HepG2 (cell line): ENCODE data around the gene TMEM39A. TPM values are rescaled to one million over a fixed set of nuclear protein-coding genes. Genes with fewer than 3 reads are reported as not detected.
A peak's percentile ranks its signal among the peaks of the same experiment; 100 is the strongest.

ENCODE experiments used
- ATAC-seq: fragments of 200-7000 bp; cut with Tn5 transposase; 3 replicates; pipeline ENCODE4 v1.9.1; 2020; ENCODE audit warnings: mild to moderate bottlenecking, moderate library complexity
- BruUV-seq: library from RNA; stranded (reverse); fragments of 400-500 nt; replicated peaks from 2 replicates; lab custom pipeline; 2021; lab: Mats Ljungman, UMichigan
- CTCF ChIA-PET: fragments of 300-600 bp; formaldehyde crosslinking; extraction: SDS; loops from one replicate; lab custom pipeline; 2021; ENCODE audit warnings: low total read pairs, inconsistent platforms, low intra/inter-chr PET ratio; lab: Yijun Ruan, JAX
- POLR2A ChIA-PET: fragments of 350-600 bp; sonication (Branson Sonifier 250); formaldehyde crosslinking; loops from one replicate; lab custom pipeline; 2020; ENCODE audit warnings: antibody characterized with exemption, inconsistent platforms; lab: Yijun Ruan, JAX
- DNase-seq: peaks from one replicate; pipeline ENCODE4 v3.0.0-alpha.2; 2015; ENCODE audit warnings: low spot score
- FAIRE-seq: peaks from 3 replicates; lab custom pipeline; 2011; peaks lifted over from hg19 to GRCh38; lab: Jason Lieb, UNC
- H2AFZ ChIP-seq: one replicate; pipeline ENCODE4 v1.6.1; 2011; ENCODE audit warnings: low read length, inconsistent platforms
- H3K27ac ChIP-seq: fragments of 300-600 bp; 3 replicates; pipeline ENCODE4 v1.8.0; 2011; ENCODE audit warnings: mixed run types, mild to moderate bottlenecking, mixed read lengths, low read length, inconsistent platforms; ENCODE audit not compliant: insufficient read depth; ENCODE audit errors: extremely low read length
- H3K27me3 ChIP-seq, 2 experiments: fragments of 200-600 bp in 1 of 2; 2 replicates in 1 of 2; 3 replicates in 1 of 2; pipeline versions ENCODE4 v1.6.0 to v1.8.0; 2011; ENCODE audit warnings: low read length in 2 of 2, mild to moderate bottlenecking in 2 of 2, moderate library complexity in 2 of 2, inconsistent platforms in 1 of 2; ENCODE audit not compliant: insufficient read depth in 2 of 2, control insufficient read depth in 1 of 2
- H3K36me3 ChIP-seq, 2 experiments: fragments of 200-600 bp in 1 of 2; replicated peaks in 1 of 2; 2 replicates in 1 of 2; 3 replicates in 1 of 2; pipeline versions ENCODE4 v1.5.1 to v1.8.0; 2011; ENCODE audit warnings: low read length in 2 of 2, inconsistent platforms in 1 of 2; ENCODE audit not compliant: insufficient read depth in 2 of 2, control insufficient read depth in 1 of 2
- H3K4me1 ChIP-seq: 2 replicates; pipeline ENCODE4 v1.5.1; 2012; ENCODE audit warnings: low read length, inconsistent platforms; ENCODE audit not compliant: insufficient read depth
- H3K4me2 ChIP-seq: 2 replicates; pipeline ENCODE4 v1.6.0; 2011; ENCODE audit warnings: low read depth, low read length, inconsistent platforms
- H3K4me3 ChIP-seq, 3 experiments: fragments of 200-600 bp in 1 of 3; sonication (generic), shearing (Covaris generic) in 1 of 3; replicated peaks in 1 of 3; 2 replicates each; pipeline ENCODE4 v1.5.1; 2011 to 2016; ENCODE audit warnings: low read length in 3 of 3, inconsistent platforms in 2 of 3, low read depth in 2 of 3, mild to moderate bottlenecking in 2 of 3, control low read depth in 1 of 3, mixed read lengths in 1 of 3; ENCODE audit not compliant: insufficient read depth in 1 of 3
- H3K79me2 ChIP-seq: one replicate; pipeline ENCODE4 v1.6.1; 2011; ENCODE audit warnings: low read length, inconsistent platforms; ENCODE audit not compliant: insufficient read depth
- H3K9ac ChIP-seq: 2 replicates; pipeline ENCODE4 v1.6.0; 2011; ENCODE audit warnings: mild to moderate bottlenecking, low read depth, low read length, inconsistent platforms; ENCODE audit not compliant: insufficient read depth
- H3K9me3 ChIP-seq: 2 replicates; pipeline ENCODE4 v1.5.1; 2012; ENCODE audit warnings: mild to moderate bottlenecking, low read length
- H4K20me1 ChIP-seq: 2 replicates; pipeline ENCODE4 v1.6.0; 2011; ENCODE audit warnings: inconsistent platforms, mild to moderate bottlenecking, low read length, moderate library complexity; ENCODE audit not compliant: insufficient read depth
- FLYWCH1 ChIP-seq: sonication (generic); formaldehyde crosslinking; IDR thresholded peaks from 2 replicates; pipeline ENCODE4 v1.8.1; 2023; ENCODE audit warnings: mild to moderate bottlenecking, missing genetic modification reagents
- LBX2 ChIP-seq: sonication (generic); formaldehyde crosslinking; IDR thresholded peaks from 2 replicates; pipeline ENCODE4 v1.5.0; 2020; ENCODE audit warnings: missing genetic modification reagents, mild to moderate bottlenecking, borderline replicate concordance
- MAFF ChIP-seq: IDR thresholded peaks from 2 replicates; pipeline ENCODE4 v1.6.1; 2011; ENCODE audit warnings: low read depth, low read length, improper control_type of control experiment
- NR3C1 ChIP-seq: sonication (generic); formaldehyde crosslinking; IDR thresholded peaks from 2 replicates; pipeline ENCODE4 v1.4.0; 2020; ENCODE audit warnings: missing genetic modification reagents
- PRPF4 ChIP-seq: fragments of 200-400 bp; formaldehyde crosslinking; IDR thresholded peaks from 2 replicates; pipeline ENCODE4 v1.6.1; 2016; ENCODE audit warnings: low read length, low read depth; ENCODE audit not compliant: poor library complexity, severe bottlenecking
- ZFP37 ChIP-seq: sonication (generic); formaldehyde crosslinking; IDR thresholded peaks from 2 replicates; pipeline ENCODE4 v1.4.0; 2020; ENCODE audit warnings: missing genetic modification reagents, borderline replicate concordance
- ZKSCAN1 ChIP-seq: fragments of 150-350 bp; IDR thresholded peaks from 2 replicates; pipeline ENCODE4 v1.6.1; 2014; ENCODE audit warnings: low read length
- ZNF318 ChIP-seq: sonication (generic); formaldehyde crosslinking; IDR thresholded peaks from 2 replicates; pipeline ENCODE4 v1.4.0; 2020; ENCODE audit warnings: mild to moderate bottlenecking, missing genetic modification reagents
- WGBS: methylation state at CpG from one replicate; pipeline ENCODE4 v1.1.6; 2017; ENCODE audit warnings: low lambda C conversion rate; 5-methylcytosine and 5-hydroxymethylcytosine counted together
- in situ Hi-C: cut with HindIII; loops from 2 replicates; pipeline ENCODE4 v1.10.0; 2017; ENCODE audit warnings: low pct_unique_long_range_greater_than_20kb; ENCODE audit not compliant: extremely low pct_ligation_motif_present
- intact Hi-C: fragments of 100-400 bp; cut with micrococcal nuclease; formaldehyde crosslinking; loops from one replicate; pipeline ENCODE4 v1.10.0; 2022; ENCODE audit not compliant: unreplicated experiment
- polyA plus RNA-seq, 8 experiments: library from polyadenylated mRNA; depleted of rRNA in 3 of 8; stranded (reverse) in 7 of 8; unstranded in 1 of 8; fragments of >200 nt; fragmentation: Illumina TruSeq in 4 of 8; extraction: Trizol in 4 of 8; gene quantifications; 2 replicates each; pipeline versions ENCODE4 v1.2.1 to v1.2.3, GENCODE V29; 2011 to 2016; ENCODE audit warnings: low read depth in 4 of 8, missing spikeins in 1 of 8, mixed read lengths in 1 of 8; ENCODE audit not compliant: insufficient read depth in 1 of 8
- total RNA-seq, 5 experiments: library from RNA; depleted of rRNA; stranded (reverse); fragments of >200 nt; fragmentation: Illumina TruSeq; extraction: Trizol; gene quantifications; 2 replicates each; pipeline ENCODE4 v1.2.3, GENCODE V29; 2016; ENCODE audit warnings: low read depth in 1 of 5

TMEM39A gene
- total and polyA plus RNA-seq, 2 of the 13 experiments (the other 11 are each of a cell fraction or from before 2014, with no cell fraction given) = 55.8 to 64.9 TPM

- no peak for TF ChIP-seq PRPF4
- no peak for TF ChIP-seq FLYWCH1 (CRISPR knock-in tag)
- TF ChIP-seq ZKSCAN1 = no peak
- no peak for TF ChIP-seq NR3C1 (CRISPR knock-in tag)
Observed at GRCh38 chr3:119437691-119438258, 25.6 kb downstream of the TMEM39A start (continued).

- POLR2A ChIA-PET = no interaction called here
- H3K36me3 ChIP-seq = peaks cover 20 to 77% of the 10 kb centered on the region in 2 experiments
Observed at GRCh38 chr3:119436977-119437376, 26.4 kb downstream of the TMEM39A start.

GRCh38 chr3:119434703-119435102 is 28.7 kb downstream of the TMEM39A start:
- in situ Hi-C loops (no loop called here), intact Hi-C loops (no loop called here)
- Histone ChIP-seq H3K36me3 (peaks cover 22 to 72% of the 10 kb centered on the region in 2 experiments), H3K9ac (no peak overlapping the region), H3K4me1 (no peaks in the 10 kb centered on the region), H3K4me2 (no peak overlapping the region), H3K27ac (no peak overlapping the region), H3K9me3 (no peaks in the 10 kb centered on the region), H3K79me2 (no peaks in the 10 kb centered on the region), H3K27me3 (no peaks in the 10 kb centered on the region), H4K20me1 (no peaks in the 10 kb centered on the region), H3K4me3 (no peak overlapping the region), H2AFZ (no peak overlapping the region)
- no TSS peak for BruUV-seq
- DNase-seq (no peak), ATAC-seq (no peak), FAIRE-seq (no peak)
- ChIA-PET CTCF (no interaction called here), POLR2A (interaction anchor here (0.7 kb wide), 1 partner anchor 29 kb away, joined by 3 read pairs; the partner anchor contains the start of gene TMEM39A)
- 100% methylated on average over 4 of the region's 4 CpGs for WGBS
- TF ChIP-seq ZNF318 (no peak), MAFF (peak; percentile 51; the same call in 1 of the 2 replicates)

More at GRCh38 chr3:119436977-119437376, 26.4 kb downstream of the TMEM39A start:
- Histone ChIP-seq H3K9me3 (no peaks in the 10 kb centered on the region), H3K4me2 (no peak overlapping the region), H3K79me2 (no peaks in the 10 kb centered on the region), H3K9ac (no peak overlapping the region), H3K27me3 (no peaks in the 10 kb centered on the region), H2AFZ (no peak overlapping the region), H4K20me1 (no peaks in the 10 kb centered on the region), H3K4me3 (no peak overlapping the region), H3K27ac (no peak overlapping the region), H3K4me1 (no peaks in the 10 kb centered on the region)
- 88% methylated on average over 1 of the region's 1 CpG for WGBS
- intact Hi-C loops = no loop called here
- no peak for DNase-seq
- in situ Hi-C loops = no loop called here
- CTCF ChIA-PET = no interaction called here
- TF ChIP-seq ZFP37 (CRISPR knock-in tag) (no peak), LBX2 (CRISPR knock-in tag) (no peak)
- no TSS peak for BruUV-seq
- ATAC-seq = no peak
- no peak for FAIRE-seq
